SK-N-MC (cell line): ENCODE measurements around the gene CHIC2.

Source experiments
- DNase-seq: peaks from one replicate; pipeline ENCODE4 v3.0.0-alpha.2; 2011; ENCODE audit warnings: low read depth, low spot score
- H3K27ac ChIP-seq: fragments of 200-600 bp; sonication (generic); 2 replicates; pipeline ENCODE4 v1.5.1; 2016; ENCODE audit warnings: mixed run types
- H3K36me3 ChIP-seq: fragments of 200-600 bp; sonication (generic); 2 replicates; pipeline ENCODE4 v1.6.1; 2017; ENCODE audit warnings: antibody characterized with exemption, low read length, mixed read lengths; ENCODE audit not compliant: insufficient read depth
- H3K4me3 ChIP-seq: fragments of 200-600 bp; sonication (generic); 2 replicates; pipeline ENCODE4 v1.5.1; 2016
- H3K9ac ChIP-seq: fragments of 200-600 bp; sonication (generic); 2 replicates; pipeline ENCODE4 v1.8.0; 2017; ENCODE audit warnings: mixed run types, mixed read lengths; ENCODE audit not compliant: insufficient read length
- H3K9me3 ChIP-seq: fragments of 200-600 bp; sonication (generic); 2 replicates; pipeline ENCODE4 v1.6.1; 2017; ENCODE audit warnings: low read depth, mild to moderate bottlenecking, antibody characterized with exemption, low read length, moderate library complexity, mixed read lengths
- EZH2 ChIP-seq: fragments of 200-600 bp; sonication (generic); IDR thresholded peaks from one replicate; pipeline ENCODE4 v1.6.1; 2017; ENCODE audit warnings: antibody characterized with exemption
- FOXP2 ChIP-seq: optimal IDR thresholded peaks from 2 replicates; pipeline ENCODE3; 2011; ENCODE audit warnings: mild to moderate bottlenecking, moderate library complexity; ENCODE audit not compliant: insufficient read depth; ENCODE audit errors: extremely low read length, control extremely low read depth
- POLR2AphosphoS5 ChIP-seq: IDR thresholded peaks from 2 replicates; pipeline ENCODE4 v1.6.1; 2012; ENCODE audit warnings: mild to moderate bottlenecking, low read depth, low read length, borderline replicate concordance

Gene CHIC2

DNA sequence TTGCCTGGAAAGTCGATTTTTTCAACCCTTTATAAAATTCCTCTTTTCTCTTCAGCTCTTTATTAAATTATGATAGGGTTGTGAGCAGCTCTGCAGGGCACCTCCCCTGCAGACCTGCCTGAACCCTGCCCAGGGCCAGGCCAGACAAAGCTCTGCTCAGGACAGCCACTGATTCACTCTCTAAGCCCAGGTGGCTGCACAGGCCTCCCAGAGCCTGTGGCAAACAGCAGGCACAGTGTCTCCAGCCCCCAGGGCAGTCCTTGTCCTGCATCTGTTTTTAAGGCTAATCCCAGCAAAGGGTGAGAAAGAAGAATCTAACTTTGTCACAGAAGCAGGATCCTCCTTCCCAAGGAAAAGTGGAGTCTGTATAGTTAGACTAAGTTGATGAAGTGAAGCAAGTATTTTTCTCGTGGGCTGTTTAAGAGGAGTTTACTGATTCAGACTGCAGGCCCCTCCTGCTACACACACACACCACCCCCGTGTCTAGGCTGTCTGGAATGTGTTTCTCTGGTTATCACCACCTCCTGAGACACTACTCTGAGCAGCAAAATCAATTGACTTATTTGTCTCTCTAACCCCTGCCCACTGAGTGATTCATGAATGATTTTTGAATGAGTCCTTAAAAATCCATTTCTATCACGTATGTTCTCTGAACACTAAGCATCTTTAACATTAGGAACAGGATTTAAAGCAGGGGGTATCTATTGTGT, 101.7 kb downstream of the CHIC2 start:
- no peak overlapping the region for H3K4me3 ChIP-seq
- no peak for DNase-seq
- H3K9me3 ChIP-seq: no peaks in the 10 kb centered on the region
- H3K27ac ChIP-seq: no peak overlapping the region
- no peak overlapping the region for H3K9ac ChIP-seq
- no peak for TF ChIP-seq FOXP2
- TF ChIP-seq EZH2: no peak
- no peak for TF ChIP-seq POLR2AphosphoS5
- H3K36me3 ChIP-seq: no peaks in the 10 kb centered on the region

DNA sequence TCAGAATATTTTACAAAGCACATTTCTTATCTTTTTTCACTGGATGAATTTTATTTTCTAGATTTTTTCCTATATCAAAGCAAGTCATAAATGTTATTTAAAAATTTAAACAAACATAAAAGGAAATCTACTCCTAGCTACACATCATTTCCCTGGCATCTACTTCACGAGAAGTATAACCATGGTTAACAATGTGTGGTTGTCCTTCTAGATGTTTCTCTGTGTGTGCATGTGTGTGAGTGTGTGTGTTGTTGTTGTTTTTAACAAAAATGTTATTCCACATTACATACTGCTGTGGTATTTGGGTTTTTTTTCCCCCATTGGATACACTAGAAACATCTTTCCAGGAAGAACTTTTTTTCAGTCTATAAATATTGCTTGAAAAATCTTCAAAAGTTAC, 103.1 kb downstream of the CHIC2 start:
- H3K36me3 ChIP-seq: no peaks in the 10 kb centered on the region
- no peak for TF ChIP-seq POLR2AphosphoS5
- no peak for TF ChIP-seq EZH2
- TF ChIP-seq FOXP2: no peak
- H3K27ac ChIP-seq: no peak overlapping the region
- H3K9me3 ChIP-seq: no peaks in the 10 kb centered on the region
- H3K9ac ChIP-seq: no peak overlapping the region
- no peak for DNase-seq
- H3K4me3 ChIP-seq: no peak overlapping the region

DNA sequence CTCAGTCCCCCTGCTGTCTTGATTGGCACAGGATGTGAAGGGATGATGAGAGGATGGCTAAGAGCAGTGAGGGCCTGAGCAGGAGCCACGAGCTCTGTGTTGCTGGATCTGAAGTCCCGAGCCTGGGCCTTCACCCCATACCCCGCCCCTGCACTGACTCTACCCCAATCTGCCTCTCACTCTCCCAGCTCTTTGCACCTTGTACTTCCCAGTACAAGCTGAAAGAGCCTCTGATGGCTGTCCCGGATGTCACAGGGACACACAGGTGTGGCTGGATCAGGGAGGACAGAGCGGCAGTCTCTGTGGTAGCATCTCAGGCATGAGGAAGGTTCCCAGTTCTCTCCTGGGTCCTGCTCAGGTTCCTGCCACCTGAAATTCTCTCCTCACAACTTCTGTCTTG, 103.6 kb downstream of the CHIC2 start:
- Histone ChIP-seq H3K9ac (no peak overlapping the region), H3K27ac (no peak overlapping the region), H3K9me3 (no peaks in the 10 kb centered on the region), H3K4me3 (no peak overlapping the region), H3K36me3 (no peaks in the 10 kb centered on the region)
- no peak for TF ChIP-seq EZH2
- no peak for TF ChIP-seq POLR2AphosphoS5
- TF ChIP-seq FOXP2: no peak
- DNase-seq: no peak
